HAP-1 (cell line): Measurements from ENCODE around the gene ROCK1.
A peak's percentile ranks its signal among the peaks of the same experiment; 100 is the strongest.

Source experiments
- DNase-seq, 2 experiments: peaks; one replicate each; pipeline ENCODE4 v3.0.0-alpha.2; 2016 to 2020; ENCODE audit warnings: low spot score in 2 of 2
- H3K27me3 ChIP-seq: fragments of 250-450 bp; sonication (Bioruptor Pico); 2 replicates; pipeline ENCODE4 v1.5.1; 2020; ENCODE audit warnings: low read depth, mild to moderate bottlenecking, moderate library complexity
- H3K36me3 ChIP-seq: fragments of 250-450 bp; sonication (Bioruptor Pico); replicated peaks from 2 replicates; pipeline ENCODE4 v1.5.1; 2020; ENCODE audit warnings: mild to moderate bottlenecking
- H3K4me1 ChIP-seq: fragments of 250-450 bp; sonication (Bioruptor Pico); 2 replicates; pipeline ENCODE4 v1.5.1; 2020; ENCODE audit warnings: mild to moderate bottlenecking
- H3K4me3 ChIP-seq: fragments of 250-450 bp; sonication (Bioruptor Pico); 2 replicates; pipeline ENCODE4 v1.5.1; 2020; ENCODE audit warnings: mild to moderate bottlenecking, moderate library complexity
- H3K9me3 ChIP-seq: fragments of 250-450 bp; sonication (Bioruptor Pico); 2 replicates; pipeline ENCODE4 v1.5.1; 2020; ENCODE audit warnings: mild to moderate bottlenecking, moderate library complexity
- in situ Hi-C: fragments of 300-500 bp; cut with MboI; formaldehyde crosslinking; loops from 3 replicates; pipeline ENCODE4 v1.14.3; 2020; ENCODE audit warnings: low sequenced_read_pairs, inconsistent platforms, mixed read lengths

Gene ROCK1

DNA sequence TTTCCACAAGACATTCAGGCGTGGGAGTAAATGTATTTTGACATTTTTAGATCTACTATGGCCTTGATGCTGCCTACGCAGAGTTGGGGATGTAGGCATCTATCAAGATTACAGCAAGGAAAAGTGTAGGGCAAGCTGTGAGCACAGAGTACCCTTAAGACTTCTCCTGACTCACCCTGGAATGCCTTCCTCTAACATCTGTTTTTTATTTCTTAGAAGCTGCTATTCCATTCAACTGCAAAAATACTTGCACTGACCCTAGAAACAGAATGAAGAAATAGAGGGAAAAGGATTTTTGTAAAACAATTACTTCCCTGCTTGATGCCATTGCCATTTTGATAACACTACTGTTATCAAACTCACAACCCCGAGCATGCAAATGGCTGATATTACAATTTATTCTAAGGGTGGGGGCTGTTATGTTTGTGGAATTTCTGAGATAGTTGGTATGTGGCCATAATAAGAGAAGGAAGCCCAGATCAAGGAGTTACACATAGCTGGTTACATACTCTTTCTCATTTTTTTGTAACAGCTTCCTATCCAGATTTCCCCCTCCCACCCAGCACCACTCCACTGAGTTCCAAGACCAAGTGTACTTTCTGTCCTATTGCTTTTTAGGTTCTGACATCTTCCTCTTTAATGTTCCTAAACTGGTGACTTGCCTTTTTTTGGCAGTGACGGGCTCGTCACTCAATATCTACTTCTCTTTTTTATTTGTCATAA is 6.0 kb upstream of the ROCK1 start:
- DNase-seq: no peak
- in situ Hi-C loops: loop anchor here (25.0 kb wide), 1 partner anchor 470 kb away; no protein-coding TSS in a partner anchor
- Histone ChIP-seq H3K4me3 (no peak overlapping the region), H3K36me3 (no peaks in the 10 kb centered on the region), H3K4me1 (no peaks in the 10 kb centered on the region; the same call in 1 of the 2 replicates), H3K9me3 (no peaks in the 10 kb centered on the region), H3K27me3 (no peaks in the 10 kb centered on the region)

DNA sequence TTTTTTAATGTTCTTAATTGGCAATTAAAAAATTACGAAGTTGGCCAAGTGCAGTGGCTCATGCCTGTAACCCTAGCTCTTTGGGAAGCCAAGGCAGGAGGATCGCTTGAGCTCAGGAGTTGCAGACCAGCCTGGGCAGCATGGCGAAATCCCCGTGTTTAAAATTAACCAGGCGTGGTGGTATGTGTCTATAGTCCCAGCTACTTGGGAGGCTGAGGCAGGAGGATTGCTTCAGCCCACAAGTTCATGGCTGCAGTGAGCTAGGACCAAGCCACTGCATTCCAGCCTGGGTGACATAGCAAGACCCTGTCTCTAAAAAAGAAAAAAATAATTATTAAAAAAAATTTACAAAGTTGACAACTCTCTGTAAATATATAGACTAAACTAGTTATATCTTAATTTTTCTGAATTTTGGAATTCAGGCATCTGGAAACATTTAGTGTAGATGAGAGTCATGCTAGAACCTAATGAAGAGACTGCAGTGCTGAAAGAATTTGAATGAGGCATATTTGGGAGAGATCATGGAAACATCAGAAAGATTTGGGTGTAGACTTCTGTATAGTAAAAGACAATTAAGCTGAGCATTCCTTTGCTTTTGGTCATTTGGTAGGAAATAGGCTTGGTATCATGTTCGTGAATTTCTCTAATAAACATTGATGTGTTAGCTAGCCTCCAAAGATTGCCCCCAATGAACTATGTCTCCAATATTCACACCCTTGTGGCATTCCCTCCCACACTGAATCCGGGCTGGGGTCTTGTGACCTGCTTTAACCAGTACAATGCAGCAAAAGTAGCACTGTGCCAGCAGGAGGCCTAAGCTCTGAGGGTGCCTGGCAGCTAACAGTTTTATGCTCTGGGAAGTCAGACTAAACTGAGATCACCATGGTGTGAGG is 4.2 kb upstream of the ROCK1 start:
- in situ Hi-C loops: loop anchor here (25.0 kb wide), 1 partner anchor 472 kb away; no protein-coding TSS in a partner anchor
- no peaks in the 10 kb centered on the region; the same call in 1 of the 2 replicates for H3K4me1 ChIP-seq
- no peak for DNase-seq
- no peaks in the 10 kb centered on the region for H3K9me3 ChIP-seq
- H3K27me3 ChIP-seq: no peaks in the 10 kb centered on the region
- no peak overlapping the region for H3K4me3 ChIP-seq
- no peaks in the 10 kb centered on the region for H3K36me3 ChIP-seq

DNA sequence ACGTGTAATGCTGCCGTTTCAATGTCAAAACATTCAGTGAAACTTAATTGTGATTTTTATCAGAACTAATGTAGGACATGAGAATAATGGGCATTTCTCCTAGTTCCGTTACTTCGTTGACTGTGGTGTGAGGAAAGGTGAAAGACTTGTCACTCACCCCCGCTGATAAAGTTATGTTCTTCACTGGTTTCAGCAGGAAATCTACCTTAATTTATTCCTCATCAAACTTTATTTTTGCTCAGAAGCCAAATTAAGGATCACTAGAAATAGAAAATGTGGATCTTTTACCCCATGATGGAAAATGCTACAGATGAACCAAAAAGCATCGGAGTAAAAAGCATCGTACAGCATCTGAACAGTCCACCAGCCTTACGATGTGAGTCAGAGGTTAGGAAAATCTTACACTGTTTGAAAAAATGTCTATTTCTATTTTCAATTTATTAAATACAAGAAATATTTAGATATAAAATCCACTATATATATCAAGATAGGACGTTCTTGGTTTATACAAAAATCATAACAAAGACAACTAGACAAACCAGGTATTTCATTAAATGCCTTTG is 1.0 kb upstream of the ROCK1 start:
- no peaks in the 10 kb centered on the region for H3K9me3 ChIP-seq
- no peak for DNase-seq
- in situ Hi-C loops: loop anchor here (25.0 kb wide), 1 partner anchor 475 kb away; no protein-coding TSS in a partner anchor
- no peaks in the 10 kb centered on the region for H3K27me3 ChIP-seq
- H3K36me3 ChIP-seq: no peaks in the 10 kb centered on the region
- H3K4me3 ChIP-seq: peak overlapping the region; percentile 95
- peaks cover 6% of the 10 kb centered on the region for H3K4me1 ChIP-seq

DNA sequence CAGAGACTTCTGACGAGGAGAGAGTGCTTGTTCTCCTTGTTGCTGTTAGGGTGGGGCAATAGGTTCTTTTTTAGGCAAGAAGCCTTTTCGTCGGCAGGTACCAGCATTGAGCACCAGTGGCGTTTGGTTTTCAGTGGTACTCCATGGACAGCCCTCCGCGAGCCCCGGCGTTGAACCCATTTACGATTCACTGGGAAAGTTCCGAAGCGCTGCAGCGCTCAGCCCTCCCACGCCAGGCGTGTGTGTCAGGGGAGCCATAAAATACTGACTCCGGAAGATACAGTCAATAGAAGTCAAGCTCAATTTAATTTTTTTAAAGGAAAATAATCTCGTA is 494 bp upstream of the ROCK1 start:
- DNase-seq: no peak
- in situ Hi-C loops: loop anchor here (25.0 kb wide), 1 partner anchor 475 kb away; no protein-coding TSS in a partner anchor

DNA sequence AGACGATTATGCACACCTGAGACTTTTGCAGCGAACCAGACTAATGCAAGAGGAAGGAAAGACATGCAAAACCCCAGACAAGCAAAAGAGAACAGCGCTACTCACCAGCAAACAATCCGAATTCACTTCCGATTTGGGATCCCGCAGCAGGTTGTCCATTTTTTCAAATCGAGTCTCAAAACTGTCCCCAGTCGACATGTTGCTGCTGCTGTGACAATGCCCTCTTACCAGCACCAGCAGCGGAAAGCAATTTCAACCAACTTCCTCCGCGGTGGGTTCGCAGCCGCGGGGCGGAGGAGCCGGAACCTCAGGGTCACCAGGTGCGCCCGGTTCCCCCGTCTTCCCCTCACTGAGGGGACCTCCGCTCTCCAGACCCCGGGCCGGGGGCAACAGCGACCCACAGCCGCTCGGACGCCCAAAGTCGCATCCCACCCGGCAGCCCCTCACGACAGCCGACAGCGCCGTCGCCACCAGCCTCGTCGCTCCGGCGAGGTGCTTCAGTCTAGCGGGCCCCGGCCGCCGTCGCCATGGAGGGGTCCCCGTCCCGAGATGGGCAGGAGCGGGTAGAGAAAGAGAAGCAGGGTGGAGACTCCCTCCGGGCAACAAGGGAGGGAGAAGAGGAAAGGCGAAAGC is 784 bp downstream of the ROCK1 start:
- in situ Hi-C loops: loop anchor here (25.0 kb wide), 1 partner anchor 476 kb away; no protein-coding TSS in a partner anchor
- Histone ChIP-seq H3K36me3 (no peaks in the 10 kb centered on the region), H3K4me3 (peak overlapping the region; percentile 95), H3K4me1 (peaks cover 6% of the 10 kb centered on the region), H3K27me3 (no peaks in the 10 kb centered on the region), H3K9me3 (no peaks in the 10 kb centered on the region)
- DNase-seq: peak; percentile 22 to 49

More for the DNA sequence above, 494 bp upstream of the ROCK1 start:
- peaks cover 6% of the 10 kb centered on the region for H3K4me1 ChIP-seq
- peak overlapping the region; percentile 95 for H3K4me3 ChIP-seq
- no peaks in the 10 kb centered on the region for H3K36me3 ChIP-seq
- H3K9me3 ChIP-seq: no peaks in the 10 kb centered on the region
- no peaks in the 10 kb centered on the region for H3K27me3 ChIP-seq

DNA sequence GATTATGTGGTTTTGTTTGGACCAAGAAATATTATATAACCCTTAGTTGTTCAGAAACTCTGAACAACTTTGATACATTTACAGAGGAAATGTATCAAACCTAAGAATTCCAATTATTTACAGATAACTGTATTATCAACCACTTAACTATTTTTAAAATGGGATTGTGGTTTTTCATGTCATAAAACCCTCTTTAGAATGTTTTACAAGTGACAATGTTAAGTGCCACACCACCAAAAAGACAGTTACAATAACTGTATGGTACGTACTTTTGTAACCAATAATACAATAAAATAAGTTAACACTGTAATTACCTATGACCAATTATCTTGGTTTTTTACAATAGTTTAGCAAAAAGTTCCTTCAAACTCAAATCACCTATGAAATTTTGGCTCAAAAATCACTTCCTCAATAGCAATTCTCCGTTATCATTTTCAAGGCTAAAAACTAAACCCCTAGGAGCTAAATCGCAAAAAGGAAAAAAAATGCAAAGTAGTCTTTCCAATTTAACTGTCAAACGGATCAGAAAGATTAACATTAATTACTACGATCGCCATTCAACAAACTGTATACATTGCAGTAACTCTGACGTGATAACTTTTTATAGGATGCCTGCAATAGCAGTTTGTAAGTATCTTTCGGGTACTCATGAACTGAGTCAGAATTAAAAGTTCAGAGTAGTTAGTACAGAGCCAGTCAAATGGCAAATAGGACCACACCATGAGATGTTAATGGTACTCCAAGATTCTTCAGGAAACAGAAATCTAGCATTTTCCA is 1.5 kb downstream of the ROCK1 start:
- peak in 1 of 2 experiments; percentile 11 for DNase-seq
- no peaks in the 10 kb centered on the region for H3K9me3 ChIP-seq
- in situ Hi-C loops: loop anchor here (25.0 kb wide), 1 partner anchor 477 kb away; no protein-coding TSS in a partner anchor
- no peaks in the 10 kb centered on the region for H3K36me3 ChIP-seq
- peak overlapping the region; percentile 95 for H3K4me3 ChIP-seq
- no peaks in the 10 kb centered on the region for H3K27me3 ChIP-seq
- peaks cover 6% of the 10 kb centered on the region for H3K4me1 ChIP-seq

DNA sequence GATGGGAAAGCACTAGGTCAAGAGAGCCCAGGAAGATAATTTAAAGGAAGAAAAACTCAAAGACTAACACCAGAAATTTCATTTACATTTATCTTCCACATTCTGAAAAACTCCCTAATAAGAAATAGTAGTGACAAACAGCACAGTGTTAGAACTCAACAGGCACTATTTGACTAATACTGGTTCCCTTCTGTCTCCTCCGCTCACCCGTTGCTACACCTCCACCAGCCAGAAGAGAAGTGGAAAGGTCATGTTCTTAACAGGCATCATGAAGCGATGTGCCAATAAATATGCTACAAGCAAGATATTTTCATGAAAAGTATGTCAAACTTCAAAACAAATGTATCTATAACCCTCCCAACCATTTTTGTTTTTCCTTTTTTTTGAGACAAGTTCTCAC is 5.7 kb downstream of the ROCK1 start:
- no peak for DNase-seq
- Histone ChIP-seq H3K4me1 (peaks cover 6% of the 10 kb centered on the region; the same call in 1 of the 2 replicates), H3K9me3 (no peaks in the 10 kb centered on the region), H3K36me3 (no peaks in the 10 kb centered on the region), H3K4me3 (no peak overlapping the region), H3K27me3 (no peaks in the 10 kb centered on the region)
- in situ Hi-C loops: loop anchor here (25.0 kb wide), 1 partner anchor 481 kb away; no protein-coding TSS in a partner anchor

DNA sequence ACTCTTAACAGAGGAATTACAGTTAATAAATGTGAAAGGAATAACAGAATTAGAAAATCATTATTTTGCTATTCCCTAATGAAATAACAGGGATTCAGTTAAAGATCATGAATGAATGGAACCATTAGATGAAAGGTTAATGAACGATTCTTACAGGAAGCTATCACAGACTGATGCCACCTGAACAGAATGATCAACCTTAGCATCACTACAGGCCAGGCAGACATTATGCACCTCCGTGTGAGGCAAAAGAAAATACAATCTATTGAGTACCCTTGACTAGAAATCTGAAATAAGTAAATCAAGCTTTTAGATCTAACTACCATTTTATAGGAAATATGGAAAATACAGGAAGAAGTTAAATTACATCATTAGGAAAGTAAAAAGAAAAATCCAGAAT is 10.4 kb downstream of the ROCK1 start:
- Histone ChIP-seq H3K4me3 (no peak overlapping the region), H3K4me1 (peaks cover 5% of the 10 kb centered on the region; the same call in 1 of the 2 replicates), H3K27me3 (no peaks in the 10 kb centered on the region), H3K36me3 (no peaks in the 10 kb centered on the region), H3K9me3 (no peaks in the 10 kb centered on the region)
- in situ Hi-C loops: loop anchor here (25.0 kb wide), 1 partner anchor 486 kb away; no protein-coding TSS in a partner anchor
- DNase-seq: no peak

DNA sequence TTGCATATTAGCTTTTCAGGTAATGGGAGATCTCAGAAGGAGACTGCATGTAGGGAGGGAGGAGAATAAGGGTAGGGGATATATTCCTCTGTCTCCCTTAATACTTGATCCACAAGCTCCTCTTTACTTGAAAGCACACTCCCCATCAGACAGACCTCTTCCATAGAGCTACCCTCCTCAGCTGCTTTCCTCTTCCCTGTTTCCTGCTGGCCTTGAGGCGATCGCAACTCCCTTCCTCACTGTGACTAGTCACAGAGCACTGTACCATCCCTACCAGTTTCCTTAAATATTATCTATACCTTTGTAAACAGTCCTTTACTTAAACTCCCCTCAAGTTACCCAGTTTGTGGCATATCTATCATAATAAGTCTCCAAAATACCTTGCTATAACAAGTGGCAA is 10.9 kb downstream of the ROCK1 start:
- H3K27me3 ChIP-seq: no peaks in the 10 kb centered on the region
- H3K4me1 ChIP-seq: peaks cover 5% of the 10 kb centered on the region; the same call in 1 of the 2 replicates
- no peak overlapping the region for H3K4me3 ChIP-seq
- H3K9me3 ChIP-seq: no peaks in the 10 kb centered on the region
- in situ Hi-C loops: loop anchor here (25.0 kb wide), 1 partner anchor 487 kb away; no protein-coding TSS in a partner anchor
- H3K36me3 ChIP-seq: no peaks in the 10 kb centered on the region
- DNase-seq: no peak

DNA sequence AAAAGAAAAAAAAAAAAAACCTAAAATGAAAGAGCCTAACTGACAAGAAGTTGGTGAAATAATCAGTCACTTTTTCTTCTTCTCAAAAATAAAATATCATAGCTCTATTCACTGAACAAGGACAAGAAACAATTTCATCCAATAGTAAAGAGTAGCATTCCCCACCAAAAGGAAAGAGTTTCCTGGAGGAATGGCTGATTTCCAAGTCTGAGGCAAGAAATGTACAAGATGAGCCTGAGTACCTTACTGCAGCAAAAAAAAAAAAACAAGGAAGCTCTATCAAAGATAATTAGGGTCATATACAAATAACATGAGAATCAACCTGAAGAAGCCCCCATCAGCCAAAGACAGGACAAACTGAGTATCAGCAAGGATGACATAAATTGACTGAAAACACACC is 11.5 kb downstream of the ROCK1 start:
- no peak for DNase-seq
- Histone ChIP-seq H3K27me3 (no peaks in the 10 kb centered on the region), H3K9me3 (peaks cover 2% of the 10 kb centered on the region; the same call in 1 of the 2 replicates), H3K36me3 (no peaks in the 10 kb centered on the region), H3K4me3 (no peak overlapping the region), H3K4me1 (peaks cover 5% of the 10 kb centered on the region; the same call in 1 of the 2 replicates)
- in situ Hi-C loops: loop anchor here (25.0 kb wide), 1 partner anchor 487 kb away; no protein-coding TSS in a partner anchor

DNA sequence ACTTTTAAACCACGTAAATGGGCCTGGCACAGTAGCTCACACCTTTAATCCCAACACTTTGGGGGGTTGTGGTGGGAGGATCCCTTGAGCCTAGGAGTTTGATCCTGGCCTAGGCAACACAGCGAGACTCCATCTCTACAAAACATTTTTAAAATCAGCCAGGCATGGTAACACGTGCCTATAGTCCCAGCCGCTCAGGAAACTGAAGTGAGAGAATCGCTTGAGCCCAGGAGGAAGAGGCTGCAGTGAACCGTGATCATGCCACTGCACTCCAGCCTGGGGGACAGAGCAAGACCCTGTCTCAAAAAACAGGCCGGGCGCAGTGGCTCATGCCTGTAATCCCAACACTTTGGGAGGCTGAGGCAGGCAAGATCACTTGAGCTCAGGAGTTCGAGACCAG is 12.2 kb downstream of the ROCK1 start:
- in situ Hi-C loops: no loop called here
- H3K4me1 ChIP-seq: peaks cover 5% of the 10 kb centered on the region; the same call in 1 of the 2 replicates
- no peaks in the 10 kb centered on the region for H3K36me3 ChIP-seq
- H3K27me3 ChIP-seq: no peaks in the 10 kb centered on the region
- DNase-seq: no peak
- H3K9me3 ChIP-seq: peaks cover 3% of the 10 kb centered on the region; the same call in 1 of the 2 replicates
- no peak overlapping the region for H3K4me3 ChIP-seq

DNA sequence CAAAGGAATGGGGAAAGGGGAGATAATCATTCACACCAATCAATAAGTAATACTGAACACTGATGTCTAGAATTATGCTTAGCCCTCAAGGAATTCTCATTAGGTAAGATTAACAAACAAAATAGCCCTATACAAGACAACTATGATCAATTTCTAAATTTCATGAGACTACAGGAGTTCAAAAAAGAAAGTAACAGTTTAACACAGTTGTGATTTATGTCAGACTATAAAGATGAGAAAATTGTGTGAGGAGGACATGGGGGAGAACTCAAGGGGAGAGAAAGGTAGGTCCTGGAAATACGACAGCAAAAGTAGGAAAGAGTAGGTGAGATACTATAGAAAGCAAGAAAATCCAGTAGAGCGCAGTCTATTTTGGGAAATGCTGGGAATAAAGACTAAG is 14.9 kb downstream of the ROCK1 start:
- H3K27me3 ChIP-seq: no peaks in the 10 kb centered on the region
- H3K4me1 ChIP-seq: peaks cover 5% of the 10 kb centered on the region; the same call in 1 of the 2 replicates
- H3K36me3 ChIP-seq: no peaks in the 10 kb centered on the region
- DNase-seq: no peak
- H3K4me3 ChIP-seq: no peak overlapping the region
- in situ Hi-C loops: no loop called here
- H3K9me3 ChIP-seq: peaks cover 3% of the 10 kb centered on the region; the same call in 1 of the 2 replicates
